HCT116 (cell line): ENCODE results near the gene TMEM9. TPM values are rescaled to one million over a fixed set of nuclear protein-coding genes. Genes with fewer than 3 reads are reported as not detected.

Experiments used
- ATAC-seq: fragments of 200-7000 bp; cut with Tn5 transposase; 2 replicates; pipeline ENCODE4 v1.9.1; 2020; ENCODE audit warnings: mild to moderate bottlenecking, moderate library complexity
- BruUV-seq: library from RNA; stranded (reverse); fragments of 400-500 nt; replicated peaks from 2 replicates; lab custom pipeline; 2021; lab: Mats Ljungman, UMichigan
- CTCF ChIA-PET: fragments of 300-600 bp; sonication (Branson Sonifier 250); formaldehyde crosslinking; loops from one replicate; lab custom pipeline; 2021; ENCODE audit warnings: antibody characterized with exemption; lab: Charles Lee
- POLR2A ChIA-PET: fragments of 300-600, 350-600 bp; sonication (Branson Sonifier 250); formaldehyde crosslinking; loops from one replicate; lab custom pipeline; 2021; ENCODE audit warnings: antibody characterized with exemption; lab: Charles Lee
- RAD21 ChIA-PET, 2 experiments: fragments of 300-600 bp; sonication (Branson Sonifier 250); formaldehyde crosslinking; loops; one replicate each; lab custom pipeline; 2023; ENCODE audit warnings: low total read pairs in 2 of 2; ENCODE audit not compliant: uncharacterized antibody in 2 of 2, unreplicated experiment in 2 of 2, low non-redundant PET in 1 of 2; lab: Charles Lee
- DNase-seq: peaks from one replicate; pipeline ENCODE4 v3.0.0-alpha.2; 2010; ENCODE audit warnings: low read depth, low spot score
- H2AFZ ChIP-seq: fragments of 200-600 bp; shearing (Covaris generic), sonication (generic); 2 replicates; pipeline ENCODE4 v1.6.1; 2017; ENCODE audit warnings: low read depth, mixed run types, mixed read lengths, antibody characterized with exemption, low read length; ENCODE audit not compliant: poor library complexity, severe bottlenecking
- H3K27ac ChIP-seq: 2 replicates; pipeline ENCODE4 v1.5.1; 2012; ENCODE audit warnings: low read depth, low read length
- H3K27me3 ChIP-seq: fragments of 200-600 bp; sonication (generic); 2 replicates; pipeline ENCODE4 v1.6.1; 2016; ENCODE audit warnings: mixed run types, low read length, mixed read lengths; ENCODE audit not compliant: insufficient read depth
- H3K36me3 ChIP-seq, 2 experiments: fragments of 200-500 bp in 1 of 2; fragments of 200-600 bp in 1 of 2; sonication (Bioruptor generic) in 1 of 2; sonication (generic) in 1 of 2; 2 replicates each; pipeline versions ENCODE4 v1.5.1 to v1.6.1; 2014 to 2016; ENCODE audit warnings: low read length in 2 of 2, inconsistent platforms in 1 of 2, mixed read lengths in 1 of 2, mixed run types in 1 of 2; ENCODE audit not compliant: insufficient read depth in 2 of 2, control insufficient read depth in 1 of 2
- H3K4me1 ChIP-seq, 2 experiments: fragments of 200-600 bp in 1 of 2; sonication (generic) in 1 of 2; 2 replicates each; pipeline versions ENCODE4 v1.5.1 to v1.6.1; 2012 to 2017; ENCODE audit warnings: low read length in 2 of 2, inconsistent platforms in 1 of 2, mild to moderate bottlenecking in 1 of 2, mixed read lengths in 1 of 2, mixed run types in 1 of 2, moderate library complexity in 1 of 2; ENCODE audit not compliant: insufficient read depth in 2 of 2, control insufficient read depth in 1 of 2
- H3K4me2 ChIP-seq: fragments of 200-600 bp; sonication (generic); 2 replicates; pipeline ENCODE4 v1.6.1; 2017; ENCODE audit warnings: mixed run types, low read length, mixed read lengths
- H3K4me3 ChIP-seq, 2 experiments: fragments of 200-600 bp in 1 of 2; sonication (generic) in 1 of 2; replicated peaks in 1 of 2; 2 replicates each; pipeline ENCODE4 v1.5.1; 2011 to 2016; ENCODE audit warnings: low read length in 2 of 2, control low read depth in 1 of 2, low read depth in 1 of 2, mild to moderate bottlenecking in 1 of 2, mixed read lengths in 1 of 2, mixed run types in 1 of 2
- H3K79me2 ChIP-seq: fragments of 200-600 bp; sonication (generic); 2 replicates; pipeline ENCODE4 v1.6.1; 2017; ENCODE audit warnings: mild to moderate bottlenecking, mixed run types, low read length, moderate library complexity, mixed read lengths; ENCODE audit not compliant: insufficient read depth
- H3K9ac ChIP-seq: fragments of 200-600 bp; sonication (generic); 2 replicates; pipeline ENCODE4 v1.6.1; 2016; ENCODE audit warnings: low read length, mixed read lengths
- H3K9me2 ChIP-seq: fragments of 200-600 bp; sonication (generic), shearing (Covaris generic); 2 replicates; pipeline ENCODE4 v1.6.1; 2017; ENCODE audit warnings: mixed run types, mild to moderate bottlenecking, moderate library complexity; ENCODE audit not compliant: insufficient read depth
- H3K9me3 ChIP-seq, 2 experiments: fragments of 200-500 bp in 1 of 2; fragments of 200-600 bp in 1 of 2; sonication (Bioruptor generic) in 1 of 2; sonication (generic) in 1 of 2; 2 replicates each; pipeline ENCODE4 v1.6.1; 2014 to 2017; ENCODE audit warnings: low read length in 2 of 2, mixed read lengths in 2 of 2, inconsistent platforms in 1 of 2, low read depth in 1 of 2, mild to moderate bottlenecking in 1 of 2, mixed run types in 1 of 2, moderate library complexity in 1 of 2; ENCODE audit not compliant: control insufficient read depth in 1 of 2, insufficient read depth in 1 of 2
- H4K20me1 ChIP-seq: fragments of 200-600 bp; sonication (generic), shearing (Covaris generic); 2 replicates; pipeline ENCODE4 v1.6.1; 2017; ENCODE audit warnings: mixed run types, mild to moderate bottlenecking, moderate library complexity; ENCODE audit not compliant: insufficient read depth
- CBX3 ChIP-seq: IDR thresholded peaks from 2 replicates; pipeline ENCODE4 v1.6.1; 2012; ENCODE audit warnings: low read depth
- EGR1 ChIP-seq: IDR thresholded peaks from 2 replicates; pipeline ENCODE4 v1.6.1; 2012; ENCODE audit warnings: low read depth
- EZH2 ChIP-seq: fragments of 200-600 bp; sonication (generic); IDR thresholded peaks from 2 replicates; pipeline ENCODE4 v1.6.1; 2017; ENCODE audit warnings: antibody characterized with exemption, mixed run types
- RAD21 ChIP-seq: IDR thresholded peaks from 2 replicates; pipeline ENCODE4 v1.6.1; 2012; ENCODE audit warnings: low read depth, mild to moderate bottlenecking
- SIN3A ChIP-seq: IDR thresholded peaks from 2 replicates; pipeline ENCODE4 v1.6.1; 2012; ENCODE audit warnings: low read depth
- SP1 ChIP-seq: IDR thresholded peaks from 2 replicates; pipeline ENCODE4 v1.6.1; 2012; ENCODE audit warnings: low read depth
- SRF ChIP-seq: IDR thresholded peaks from 2 replicates; pipeline ENCODE4 v1.6.1; 2012; ENCODE audit warnings: low read depth
- intact Hi-C: fragments of 100-400 bp; cut with micrococcal nuclease; formaldehyde crosslinking; loops from 2 replicates; pipeline ENCODE4 v1.10.0; 2022
- total RNA-seq: library from RNA; stranded (reverse); gene quantifications from one replicate; pipeline ENCODE4 v1.2.1, GENCODE V29; 2021; ENCODE audit not compliant: unreplicated experiment
- TF ChIP-seq, protein P1 (sequence below), 3 experiments: fragments of 200-600 bp in 1 of 3; sonication (generic) in 1 of 3; IDR thresholded peaks in 2 of 3; conservative IDR thresholded peaks in 1 of 3; 2 replicates each; pipeline ENCODE4 v1.5.1; 2012 to 2017; ENCODE audit warnings: low read depth in 2 of 3, low read length in 2 of 3, antibody characterized with exemption in 1 of 3, borderline replicate concordance in 1 of 3, control low read depth in 1 of 3, mild to moderate bottlenecking in 1 of 3, mixed read lengths in 1 of 3, mixed run types in 1 of 3, moderate library complexity in 1 of 3; ENCODE audit not compliant: insufficient read depth in 1 of 3
- TF ChIP-seq, protein P2 (sequence below): IDR thresholded peaks from 2 replicates; pipeline ENCODE4 v1.6.1; 2012

Gene TMEM9
- total RNA-seq, 1 experiment from 2014 or later, result 66.3 TPM

DNA sequence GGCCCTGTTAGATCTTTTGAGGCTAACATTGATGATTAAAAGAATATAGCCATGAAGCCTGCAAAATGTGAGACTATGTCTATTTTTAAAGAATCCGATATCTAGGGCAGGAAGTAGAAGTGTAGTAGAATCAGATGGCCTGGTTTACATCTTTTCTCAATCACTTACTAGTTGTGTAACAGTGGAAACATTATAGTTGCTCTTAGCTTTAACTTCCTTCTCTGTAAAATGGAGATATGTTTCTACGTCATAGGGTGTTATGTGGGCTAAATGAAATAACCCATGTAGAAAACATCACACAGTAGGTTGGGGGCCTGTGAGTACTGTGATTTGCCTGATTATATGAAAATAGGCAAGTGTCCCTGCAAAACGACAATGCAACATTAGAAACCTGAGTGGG lies 31.9 kb upstream of the TMEM9 start:
- H3K9me2 ChIP-seq, result no peaks in the 10 kb centered on the region
- RAD21 ChIA-PET, result no interaction called here
- CTCF ChIA-PET, result interaction anchor here (2.3 kb wide), 1 partner anchor 37 kb away, joined by 9 read pairs; no protein-coding TSS in a partner anchor
- H3K27me3 ChIP-seq, result peaks cover 10% of the 10 kb centered on the region; the same call in 1 of the 2 replicates
- DNase-seq (no peak), ATAC-seq (no peak)
- intact Hi-C loops, result no loop called here
- TF ChIP-seq EGR1 (no peak), CBX3 (no peak), SRF (no peak), SIN3A (no peak), EZH2 (no peak), SP1 (no peak), RAD21 (no peak)
- TF ChIP-seq, protein P1, sequence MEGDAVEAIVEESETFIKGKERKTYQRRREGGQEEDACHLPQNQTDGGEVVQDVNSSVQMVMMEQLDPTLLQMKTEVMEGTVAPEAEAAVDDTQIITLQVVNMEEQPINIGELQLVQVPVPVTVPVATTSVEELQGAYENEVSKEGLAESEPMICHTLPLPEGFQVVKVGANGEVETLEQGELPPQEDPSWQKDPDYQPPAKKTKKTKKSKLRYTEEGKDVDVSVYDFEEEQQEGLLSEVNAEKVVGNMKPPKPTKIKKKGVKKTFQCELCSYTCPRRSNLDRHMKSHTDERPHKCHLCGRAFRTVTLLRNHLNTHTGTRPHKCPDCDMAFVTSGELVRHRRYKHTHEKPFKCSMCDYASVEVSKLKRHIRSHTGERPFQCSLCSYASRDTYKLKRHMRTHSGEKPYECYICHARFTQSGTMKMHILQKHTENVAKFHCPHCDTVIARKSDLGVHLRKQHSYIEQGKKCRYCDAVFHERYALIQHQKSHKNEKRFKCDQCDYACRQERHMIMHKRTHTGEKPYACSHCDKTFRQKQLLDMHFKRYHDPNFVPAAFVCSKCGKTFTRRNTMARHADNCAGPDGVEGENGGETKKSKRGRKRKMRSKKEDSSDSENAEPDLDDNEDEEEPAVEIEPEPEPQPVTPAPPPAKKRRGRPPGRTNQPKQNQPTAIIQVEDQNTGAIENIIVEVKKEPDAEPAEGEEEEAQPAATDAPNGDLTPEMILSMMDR (IDR thresholded peaks at IDR 0.05 in 2 of 3, conservative IDR thresholded peaks at IDR 0.05 in 1 of 3; ENCODE audit: borderline replicate concordance in 1 of 3, insufficient read depth in 1 of 3, low read depth in 2 of 3, low read length in 2 of 3), result no peak
- TF ChIP-seq, protein P2, sequence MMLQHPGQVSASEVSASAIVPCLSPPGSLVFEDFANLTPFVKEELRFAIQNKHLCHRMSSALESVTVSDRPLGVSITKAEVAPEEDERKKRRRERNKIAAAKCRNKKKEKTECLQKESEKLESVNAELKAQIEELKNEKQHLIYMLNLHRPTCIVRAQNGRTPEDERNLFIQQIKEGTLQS, result no peak
- no peak overlapping the region for H2AFZ ChIP-seq
- H3K4me3 ChIP-seq, result no peak overlapping the region
- H3K9me3 ChIP-seq, result no peaks in the 10 kb centered on the region
- H3K36me3 ChIP-seq, result no peaks in the 10 kb centered on the region
- H3K4me2 ChIP-seq, result no peak overlapping the region
- no TSS peak for BruUV-seq
- H3K27ac ChIP-seq, result no peak overlapping the region
- no peaks in the 10 kb centered on the region for H3K79me2 ChIP-seq
- no peaks in the 10 kb centered on the region for H4K20me1 ChIP-seq
- no peak overlapping the region for H3K9ac ChIP-seq
- H3K4me1 ChIP-seq, result peaks cover 4 to 12% of the 10 kb centered on the region in 2 experiments; a peak in 3 of 4 replicates
- POLR2A ChIA-PET, result no interaction called here
